Middle frontal gyrus (tissue), 1 donor: ENCODE results near the gene LRRFIP2.

Experiments
- DNase-seq: peaks from one replicate; pipeline ENCODE4 v3.0.0-alpha.2; 2015; ENCODE audit warnings: low spot score; ENCODE audit errors: extremely low spot score

The LRRFIP2 gene

DNA sequence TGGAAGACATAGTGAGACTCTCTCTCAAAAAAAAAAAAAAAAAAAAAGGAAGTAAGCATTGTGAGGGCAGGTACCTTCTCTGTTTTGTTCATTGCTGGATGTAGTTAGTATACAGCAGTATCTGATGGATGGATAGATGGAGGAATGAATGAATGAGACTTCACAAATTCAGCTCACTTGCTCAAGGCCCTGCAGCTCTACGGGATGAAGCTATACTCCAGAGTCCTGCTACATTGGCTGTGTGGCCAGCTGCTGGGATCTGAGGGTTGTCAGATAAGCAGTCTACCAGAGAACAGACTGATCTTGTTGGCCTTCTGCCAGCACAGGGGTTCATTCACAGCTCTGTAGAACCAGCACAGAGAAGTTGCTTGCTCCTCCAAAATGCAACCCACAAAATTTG is 146.1 kb downstream of the LRRFIP2 start:
- DNase-seq: no peak

DNA sequence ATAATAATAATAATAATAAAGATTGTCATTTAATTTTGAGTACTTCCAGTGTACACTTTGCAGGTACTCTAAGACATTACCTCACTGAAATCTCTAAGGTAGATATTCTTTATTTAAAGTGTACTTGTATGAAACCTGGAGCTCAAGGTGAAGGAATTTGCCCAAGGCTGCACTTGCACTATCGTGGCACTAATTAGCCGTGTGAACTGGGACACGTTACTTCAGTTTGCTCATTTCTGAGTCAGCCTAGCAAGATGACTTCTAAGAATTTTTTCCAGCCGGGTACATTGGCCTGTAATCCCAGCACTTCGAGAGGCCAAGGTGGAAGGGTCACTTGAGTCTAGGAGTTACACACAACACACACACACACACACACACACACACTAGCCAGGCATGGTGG is 147.5 kb downstream of the LRRFIP2 start:
- DNase-seq: no peak

DNA sequence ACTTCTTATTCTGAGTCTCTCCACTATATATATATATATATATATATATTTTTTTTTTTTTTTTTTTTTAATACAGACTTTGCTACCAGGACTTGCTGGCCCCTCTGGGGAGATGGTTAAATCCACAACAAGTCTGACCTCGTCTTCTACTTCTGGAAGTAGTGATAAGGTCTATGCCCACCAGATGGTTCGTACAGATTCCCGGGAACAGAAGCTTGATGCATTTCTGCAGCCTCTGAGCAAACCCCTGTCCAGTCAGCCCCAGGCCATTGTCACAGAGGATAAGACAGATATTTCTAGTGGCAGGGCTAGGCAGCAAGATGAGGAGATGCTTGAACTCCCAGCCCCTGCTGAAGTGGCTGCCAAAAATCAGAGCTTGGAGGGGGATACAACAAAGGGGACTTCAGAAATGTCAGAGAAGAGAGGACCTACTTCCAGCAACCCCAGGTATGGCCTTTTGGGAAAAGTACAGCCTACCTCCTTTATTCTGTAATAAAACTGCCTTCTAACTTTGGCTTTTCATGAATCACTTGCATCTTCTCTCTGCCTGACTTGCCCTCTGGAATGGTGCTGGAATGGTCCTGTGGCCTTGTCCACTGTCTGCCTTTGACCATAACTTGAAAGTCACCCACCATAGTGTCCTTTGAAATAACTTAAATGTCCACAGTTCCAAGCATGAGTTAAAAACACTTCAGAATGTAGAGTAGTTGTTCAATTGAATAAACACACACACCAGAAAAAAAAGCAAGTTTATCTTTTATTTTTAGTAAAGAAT is 148.6 kb downstream of the LRRFIP2 start:
- no peak for DNase-seq

DNA sequence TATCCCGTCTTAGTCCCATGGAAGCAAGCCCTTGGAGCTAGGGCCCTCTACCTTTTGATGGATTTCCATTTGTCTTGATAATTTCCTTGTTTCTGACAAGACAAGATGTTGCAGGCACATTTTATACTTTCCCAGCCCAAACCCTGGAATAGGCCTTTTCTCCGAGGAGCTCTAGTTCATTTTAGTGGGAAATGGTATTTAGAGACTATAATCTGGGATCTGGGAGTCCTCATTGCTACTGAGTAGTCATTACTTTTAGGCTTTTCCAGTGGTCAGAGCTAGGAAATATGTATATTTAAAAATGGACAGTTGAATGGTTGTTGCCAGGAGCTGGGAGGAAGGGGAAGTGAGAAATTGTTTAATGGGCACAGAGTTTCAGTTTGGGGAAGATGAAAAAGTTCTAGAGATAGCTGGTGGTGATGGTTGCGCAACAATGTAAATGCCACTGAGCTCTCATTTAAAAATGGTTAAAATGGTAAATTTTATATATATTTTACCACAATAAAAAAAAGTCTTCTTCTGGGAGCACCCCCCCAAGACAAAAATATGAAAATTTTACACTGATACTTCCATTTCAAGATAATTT is 149.5 kb downstream of the LRRFIP2 start:
- DNase-seq: no peak

DNA sequence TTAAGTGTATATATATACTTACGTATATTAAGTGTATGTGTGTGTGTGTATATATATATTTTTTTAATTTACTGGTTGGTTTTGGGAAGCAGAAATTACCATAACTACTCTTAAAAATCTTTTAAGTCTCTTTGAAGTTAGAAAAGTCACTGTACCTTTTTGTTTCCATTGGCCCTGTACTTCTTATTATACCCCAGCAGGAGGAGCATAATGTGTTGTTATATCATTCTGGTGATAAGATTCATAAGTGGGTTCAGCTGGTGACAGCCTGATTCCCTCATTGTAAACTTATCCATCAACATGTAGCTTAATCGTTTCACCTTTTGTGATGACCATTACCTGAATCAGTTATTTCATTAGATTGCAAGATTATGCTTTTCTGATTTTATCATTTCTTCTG is 150.3 kb downstream of the LRRFIP2 start:
- DNase-seq: no peak

DNA sequence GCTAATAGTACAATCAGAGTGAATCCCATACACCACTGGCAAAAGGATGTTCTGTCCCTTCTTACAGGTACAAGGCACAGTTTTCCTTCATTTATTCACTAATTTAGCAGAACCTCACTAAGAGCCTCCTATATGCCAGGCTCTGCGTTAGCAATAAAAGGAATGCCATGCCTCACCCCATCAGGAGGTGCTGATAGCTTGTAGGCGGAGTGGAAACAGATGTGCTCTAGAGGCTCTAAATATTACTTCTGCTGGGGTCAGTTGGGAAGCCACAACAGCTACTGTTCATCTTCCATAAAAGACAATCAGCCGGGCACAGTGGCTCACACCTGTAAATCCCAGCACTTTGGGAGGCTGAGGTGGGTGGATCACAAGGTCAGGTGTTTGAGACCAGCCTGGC is 156.7 kb downstream of the LRRFIP2 start:
- no peak for DNase-seq

DNA sequence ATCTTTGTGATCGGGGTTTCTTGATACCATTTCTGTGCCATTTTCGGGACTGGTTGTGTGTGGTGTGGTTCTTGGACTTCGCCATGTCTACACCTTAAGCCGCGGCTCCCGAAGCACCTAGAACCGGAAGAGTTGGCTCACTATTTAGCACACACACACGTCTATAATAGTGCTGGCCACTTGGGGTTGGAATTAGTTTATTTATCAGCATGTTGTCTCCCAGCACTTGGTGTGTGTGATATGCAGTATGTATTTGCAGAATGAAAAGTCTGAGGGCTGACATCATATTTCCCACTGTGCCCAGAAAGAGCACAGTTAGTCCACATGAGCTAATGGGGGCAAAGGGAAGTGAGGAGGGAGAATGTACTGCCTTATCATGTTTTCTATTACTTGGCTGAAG is 157.5 kb downstream of the LRRFIP2 start:
- DNase-seq: no peak

DNA sequence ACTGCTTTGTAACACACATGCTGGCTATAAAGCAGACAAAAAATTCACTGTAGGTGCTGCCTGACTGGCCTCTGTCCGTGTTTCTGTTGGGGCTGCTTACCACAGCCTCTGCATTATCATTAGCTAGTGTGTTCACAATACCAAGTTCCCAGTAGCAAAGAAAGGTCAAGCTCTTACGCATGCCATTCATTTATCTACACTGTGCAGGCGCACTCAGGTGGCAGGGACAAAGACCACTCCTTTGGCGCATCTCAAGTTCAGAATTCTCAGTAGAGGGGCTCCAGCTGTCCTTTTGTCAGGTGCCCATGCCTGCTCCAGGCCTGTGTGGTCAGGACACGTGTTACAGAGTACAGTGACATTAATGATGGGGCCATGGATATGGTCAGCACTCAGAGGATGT is 158.7 kb downstream of the LRRFIP2 start:
- no peak for DNase-seq

DNA sequence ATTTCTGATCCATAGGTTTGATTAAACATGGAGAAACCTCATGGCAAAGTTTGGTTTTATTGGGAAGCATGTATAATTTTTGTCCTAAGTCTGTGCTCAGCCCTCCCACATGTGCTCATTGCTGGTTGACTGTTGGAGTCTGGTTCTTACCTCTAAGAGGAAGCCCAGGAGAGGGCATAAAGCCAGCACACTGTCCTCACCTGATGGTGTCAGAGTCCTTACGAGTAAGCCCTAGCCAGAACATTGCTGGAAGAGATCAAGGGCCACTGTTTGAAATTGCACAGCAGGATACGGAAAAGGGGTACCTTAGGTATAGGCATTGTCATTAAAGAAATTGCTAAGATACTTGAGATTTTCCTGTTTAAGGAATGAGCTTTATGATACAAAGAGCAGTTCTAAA is 159.8 kb downstream of the LRRFIP2 start:
- no peak for DNase-seq
